NK-92 treated with Interleukin-12 subunit alpha and Interleukin-12 subunit beta, amount 100 ng/mL, for 24 hours (cell line): Measurements from ENCODE around the gene PRLR.

ENCODE experiments used
- DNase-seq: peaks from one replicate; lab custom pipeline; 2025; lab: John Stamatoyannopoulos, UW

Gene PRLR

DNA sequence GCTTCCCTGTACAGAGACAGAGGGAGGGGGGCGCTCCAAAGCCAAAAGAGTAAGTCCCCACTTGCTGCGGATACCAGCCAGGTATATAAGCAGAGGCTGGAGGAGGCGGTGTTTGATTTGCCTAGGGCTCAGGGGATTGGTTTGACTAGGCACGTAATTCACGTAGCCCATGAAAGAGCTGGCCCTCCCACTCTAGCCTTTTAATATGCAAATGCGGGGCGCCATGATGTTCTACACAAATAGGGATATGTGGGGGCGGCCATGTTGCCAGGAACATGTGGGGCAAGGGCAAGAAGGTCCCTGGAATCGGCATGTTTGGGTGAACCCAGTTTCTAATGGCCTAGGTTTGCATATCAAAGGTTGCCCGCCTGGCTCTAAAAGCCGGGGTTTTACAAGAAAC lies 3.3 kb upstream of the PRLR start:
- no peak for DNase-seq

DNA sequence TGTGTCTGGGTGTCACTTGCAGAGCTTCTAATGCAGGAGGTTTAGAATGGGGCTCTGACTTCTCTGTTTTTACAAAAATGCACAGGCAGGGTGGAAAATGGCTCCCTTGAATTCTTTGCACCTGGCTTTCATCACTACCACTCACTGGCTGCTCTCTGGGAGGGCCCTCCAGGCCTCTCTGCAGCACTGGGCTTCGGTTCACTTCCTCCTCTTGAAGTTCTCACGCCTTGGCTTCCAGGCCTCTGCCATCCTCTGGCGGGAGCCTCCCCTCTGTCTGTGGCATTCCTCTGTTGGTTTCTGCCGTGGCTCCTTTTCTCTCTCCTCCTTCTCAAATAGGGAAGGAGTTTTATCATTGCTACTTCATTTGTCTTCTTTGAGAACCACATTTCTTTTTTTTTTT lies 2.8 kb upstream of the PRLR start:
- no peak for DNase-seq

GRCh38 chr5:35232124-35232523 lies 1.8 kb upstream of the PRLR start:
- no peak for DNase-seq

DNA sequence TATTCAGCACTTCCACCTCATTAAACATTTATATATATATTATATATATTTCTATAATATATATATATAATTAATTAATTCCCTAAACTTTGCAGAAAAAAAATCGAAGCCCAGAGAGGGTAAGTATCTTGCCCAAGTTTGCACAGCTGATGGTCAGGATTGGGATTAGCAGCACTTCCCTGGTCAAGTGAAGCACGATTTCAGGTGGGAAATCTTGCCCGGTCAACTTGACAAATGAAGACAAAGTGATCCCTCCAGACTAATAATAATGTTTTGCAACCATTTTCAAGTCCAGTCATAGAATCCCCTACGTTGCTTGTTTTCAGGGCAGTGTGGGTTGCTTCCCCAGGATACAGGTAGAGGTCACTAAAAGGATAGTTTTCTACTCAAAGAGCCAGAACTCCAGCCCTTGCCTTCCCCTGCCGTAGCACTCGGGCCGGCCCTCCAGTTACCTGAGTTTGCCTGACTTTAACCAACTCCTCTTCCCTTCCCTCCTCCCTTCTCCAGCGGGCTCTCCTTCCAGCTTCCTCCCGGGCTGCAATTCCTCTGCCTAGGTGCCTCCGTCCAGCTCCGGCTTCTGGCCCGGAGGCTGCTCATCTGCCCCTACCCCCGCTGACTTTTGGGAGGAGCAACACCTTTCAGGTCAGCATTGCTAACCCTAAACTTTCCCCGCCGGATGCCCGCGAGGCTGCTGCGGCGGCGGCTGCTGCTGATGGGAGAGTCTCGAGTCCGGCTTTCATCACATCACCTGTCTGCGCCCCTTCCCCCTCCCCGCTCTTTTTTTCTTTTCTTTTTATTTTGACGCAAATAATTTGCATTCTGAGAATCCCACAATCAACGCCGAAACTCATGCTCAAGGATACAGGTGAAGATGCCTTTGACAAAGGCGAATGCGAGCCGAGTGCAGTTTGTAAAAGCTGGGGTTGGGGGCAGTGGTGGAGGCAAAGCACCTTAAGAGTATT lies 930 bp downstream of the PRLR start:
- DNase-seq, result no peak

DNA sequence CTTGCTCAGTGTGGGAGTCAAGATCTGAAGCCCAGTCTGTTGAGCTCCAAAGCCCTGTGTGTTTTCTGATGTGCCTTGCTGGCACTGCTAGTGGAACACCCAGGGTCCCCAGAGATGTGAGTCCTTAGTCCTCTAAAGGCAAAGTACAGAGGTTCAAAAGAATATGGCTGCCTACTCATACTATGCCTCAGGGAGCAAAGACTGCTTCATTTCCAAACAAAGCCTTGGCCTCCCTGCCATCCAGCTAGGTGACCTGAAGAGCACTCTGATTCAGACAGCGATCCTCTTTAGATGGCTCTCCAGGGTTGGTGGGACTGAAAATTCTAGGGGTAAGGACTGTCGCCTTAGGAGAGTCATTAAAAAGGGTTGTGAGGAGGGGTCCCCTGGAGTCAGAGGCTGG lies 2.0 kb downstream of the PRLR start:
- no peak for DNase-seq

- no peak for DNase-seq
These were observed 2.6 kb downstream of the PRLR start for GRCh38 chr5:35227720-35228119.

DNA sequence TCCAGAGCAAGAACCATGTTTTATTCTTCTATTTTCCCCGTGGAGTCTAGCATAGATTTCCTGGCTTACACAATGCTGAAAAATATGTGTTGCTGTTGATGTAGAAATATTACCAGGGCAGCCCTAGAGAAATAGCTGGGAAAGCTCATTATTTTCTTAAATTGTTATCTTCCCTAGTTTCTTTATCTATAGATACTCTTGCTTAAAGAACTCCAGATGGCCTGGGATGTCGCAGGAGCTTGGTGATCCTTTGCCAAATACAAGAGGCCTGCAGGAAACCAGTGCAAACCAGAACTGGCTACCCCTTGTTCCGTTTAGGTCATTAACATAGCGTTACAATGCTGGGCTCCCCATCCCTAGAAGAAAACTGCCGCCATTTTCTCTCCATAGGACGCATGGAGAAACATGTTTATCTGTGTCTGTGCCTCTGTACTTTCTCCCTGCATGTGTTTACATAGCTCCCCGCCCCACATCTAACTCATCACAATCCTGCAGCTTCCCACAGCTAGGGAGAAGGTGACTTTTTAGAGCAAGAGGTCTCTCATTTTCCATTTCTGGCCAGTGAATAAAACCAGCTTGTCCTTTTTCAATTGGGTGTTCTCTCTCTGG lies 6.4 kb downstream of the PRLR start:
- no peak for DNase-seq

DNA sequence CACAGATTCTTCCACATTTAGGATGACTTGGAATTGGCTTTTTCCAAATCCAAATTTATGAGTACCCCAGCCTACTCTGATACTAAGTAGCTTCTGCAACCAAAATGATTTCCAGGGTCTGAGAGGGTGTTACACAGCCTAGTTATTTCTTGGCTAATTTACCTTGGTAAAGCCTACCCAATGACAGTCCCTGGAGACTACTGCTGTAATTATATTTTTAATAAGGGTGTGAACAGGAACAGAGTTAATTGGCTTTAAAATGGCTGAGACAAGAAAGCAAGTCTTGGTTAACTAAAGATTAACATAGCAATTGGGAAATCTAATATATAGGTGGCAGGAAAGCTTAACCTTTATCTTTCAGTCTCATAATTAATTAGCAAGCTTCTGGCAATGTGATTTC lies 9.3 kb downstream of the PRLR start:
- DNase-seq, result no peak

- DNase-seq, result no peak
These were observed 11.3 kb downstream of the PRLR start for GRCh38 chr5:35218981-35219380.

GRCh38 chr5:35214051-35214450 lies 16.2 kb downstream of the PRLR start:
- no peak for DNase-seq

GRCh38 chr5:35213608-35214007 lies 16.7 kb downstream of the PRLR start:
- DNase-seq, result no peak

DNA sequence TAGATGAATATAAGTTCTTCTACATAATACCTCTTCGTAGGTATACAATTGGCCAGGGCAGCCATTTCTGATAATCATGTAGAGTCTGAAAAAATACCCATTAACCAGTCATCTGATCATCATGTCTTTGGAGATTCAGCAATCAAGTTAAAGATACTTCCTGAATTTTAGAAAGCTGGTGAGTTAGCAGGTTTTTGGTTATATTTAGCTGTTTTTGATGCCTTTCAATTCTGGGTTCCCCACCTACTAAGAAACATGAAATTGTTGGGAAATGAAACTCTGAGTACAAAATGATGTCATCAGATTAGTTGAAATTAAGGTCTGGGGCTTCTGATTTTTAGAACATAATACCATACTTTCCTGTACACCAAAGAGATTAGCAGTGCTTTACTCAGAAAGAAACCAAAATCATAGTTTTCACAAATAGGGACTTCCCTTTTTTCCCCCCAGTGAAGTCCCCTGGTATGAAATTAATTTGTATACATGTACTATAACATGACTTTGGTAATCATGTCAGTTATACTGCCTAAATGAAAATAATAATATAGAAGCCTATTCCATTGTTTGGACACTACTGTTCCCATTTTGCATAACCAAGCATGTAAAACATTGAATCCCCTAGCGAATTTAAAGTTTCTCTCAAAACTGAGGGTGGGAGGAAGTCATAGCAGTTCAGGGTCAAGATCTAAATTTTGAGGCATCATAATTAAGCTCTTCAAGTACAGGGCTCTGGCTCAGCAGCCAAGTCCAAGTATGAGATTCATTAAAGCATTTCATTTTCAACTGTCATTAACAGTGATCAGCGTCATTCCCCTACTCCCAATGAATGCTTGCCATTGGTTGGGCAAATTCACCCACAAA lies 17.9 kb downstream of the PRLR start:
- no peak for DNase-seq

DNA sequence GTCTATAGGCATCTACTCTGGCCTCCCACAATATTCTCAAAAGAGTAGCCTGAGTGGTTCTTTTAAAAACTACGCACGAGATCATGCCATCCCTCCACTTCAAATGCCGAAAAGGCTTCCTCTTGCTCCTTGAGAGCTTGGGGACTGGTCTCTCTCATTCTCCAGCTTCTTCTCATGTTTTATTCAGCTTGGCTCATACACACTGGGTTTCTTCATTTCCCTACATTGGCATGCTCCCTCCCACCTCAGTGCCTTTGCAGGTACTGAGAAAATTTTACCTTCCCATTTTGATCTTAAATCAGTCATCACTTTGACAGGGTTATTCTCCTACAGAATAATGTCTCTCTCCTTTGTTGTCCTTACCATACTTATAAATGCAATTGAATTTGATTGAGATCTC lies 20.4 kb downstream of the PRLR start:
- DNase-seq, result no peak

DNA sequence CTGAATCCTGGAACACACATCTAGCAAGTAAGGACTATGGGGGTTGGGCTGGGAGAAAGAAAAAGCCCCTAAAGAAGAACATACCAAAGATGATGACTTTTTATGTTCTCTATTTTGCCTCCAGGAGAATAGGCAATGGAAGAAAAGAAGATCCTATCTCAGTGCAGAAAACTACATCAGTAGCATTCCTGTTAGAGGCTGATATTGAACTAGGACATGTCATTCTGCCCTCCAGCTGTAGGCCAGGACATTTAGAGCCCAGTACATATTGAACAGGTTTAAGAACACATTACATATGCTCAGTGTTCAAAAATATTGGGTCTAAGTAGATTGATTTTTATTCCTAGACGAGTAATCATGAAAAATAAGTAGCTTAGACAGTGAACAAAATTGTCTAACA lies 24.7 kb downstream of the PRLR start:
- DNase-seq, result no peak

GRCh38 chr5:35205186-35205585 lies 25.1 kb downstream of the PRLR start:
- no peak for DNase-seq

DNA sequence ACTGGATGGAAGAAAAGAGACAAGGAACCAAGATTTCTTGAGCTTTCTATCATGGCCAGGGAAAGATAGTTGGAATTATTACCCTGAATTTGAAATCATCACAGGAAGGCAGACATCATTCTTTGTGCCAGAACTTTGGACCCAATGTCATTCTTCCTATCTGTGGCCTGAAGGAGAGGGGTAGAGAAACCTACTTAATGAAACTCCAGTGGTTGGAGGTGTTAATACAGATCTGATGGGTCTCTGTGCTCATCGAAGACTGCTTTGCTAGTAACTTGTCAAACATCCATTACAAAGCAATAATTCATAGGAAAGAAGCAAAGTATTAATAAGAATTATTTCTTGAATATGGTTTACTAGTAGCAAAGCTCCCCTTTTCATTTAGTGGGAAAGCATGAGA lies 26.9 kb downstream of the PRLR start:
- no peak for DNase-seq

DNA sequence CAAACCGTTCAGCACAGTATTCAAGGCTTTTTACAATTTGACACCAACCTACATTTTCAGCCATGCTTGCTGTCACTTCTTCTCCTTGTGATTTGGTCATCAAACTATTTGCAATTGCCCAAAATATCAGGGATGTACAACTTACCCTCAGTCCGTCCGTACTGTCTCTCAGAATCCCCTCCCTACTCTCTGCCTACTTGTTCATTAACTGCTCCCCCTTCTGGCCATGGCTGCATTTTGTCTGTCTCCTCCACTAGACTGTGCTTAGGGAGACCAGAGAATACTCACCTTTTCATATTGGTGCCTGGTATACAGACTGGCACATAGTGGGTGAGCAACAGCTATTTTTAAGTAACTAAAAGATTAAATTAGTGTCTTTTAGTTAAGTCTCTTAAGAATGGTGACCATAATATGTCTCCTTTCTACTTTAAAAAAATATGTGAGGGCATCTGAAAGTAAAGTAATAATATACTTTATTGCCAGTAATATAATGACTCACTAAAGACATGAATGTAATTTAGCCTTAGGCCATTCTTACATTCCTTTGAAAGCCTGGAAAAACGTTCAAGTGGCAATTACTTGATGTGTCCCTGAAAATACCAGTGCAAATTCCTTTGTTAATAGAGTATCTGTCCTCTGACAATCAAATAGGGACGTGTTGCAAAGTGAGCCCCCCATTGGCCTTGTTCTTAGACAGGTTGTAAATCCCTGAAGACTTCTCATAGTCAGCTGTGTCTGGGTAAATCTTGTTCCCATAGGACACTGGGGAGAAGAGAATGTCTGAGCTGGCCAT lies 27.8 kb downstream of the PRLR start:
- DNase-seq, result peak; percentile 10

DNA sequence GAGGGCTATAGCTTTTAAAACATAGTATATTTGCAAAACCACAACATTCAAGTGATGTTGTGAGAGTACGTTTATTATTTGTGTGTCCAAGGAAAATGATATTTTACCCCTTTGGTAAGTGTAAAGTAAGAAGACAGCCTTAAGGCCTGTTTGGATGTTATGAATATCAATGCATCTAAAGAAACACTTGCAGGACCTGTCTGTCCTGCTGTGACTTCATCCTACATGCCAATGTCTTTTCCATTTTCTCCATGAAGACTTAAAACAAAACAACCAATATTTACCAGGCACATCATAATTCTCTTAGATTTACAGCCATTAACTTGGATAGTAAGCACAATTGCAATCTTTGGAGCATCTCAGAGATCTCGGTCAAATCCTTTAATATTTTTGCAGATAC lies 29.0 kb downstream of the PRLR start:
- no peak for DNase-seq

- DNase-seq, result no peak
These were observed 30.4 kb downstream of the PRLR start for GRCh38 chr5:35199886-35200285.

GRCh38 chr5:35198686-35199085 lies 31.6 kb downstream of the PRLR start:
- DNase-seq, result no peak

- no peak for DNase-seq
These were observed 32.2 kb downstream of the PRLR start for GRCh38 chr5:35198075-35198474.

DNA sequence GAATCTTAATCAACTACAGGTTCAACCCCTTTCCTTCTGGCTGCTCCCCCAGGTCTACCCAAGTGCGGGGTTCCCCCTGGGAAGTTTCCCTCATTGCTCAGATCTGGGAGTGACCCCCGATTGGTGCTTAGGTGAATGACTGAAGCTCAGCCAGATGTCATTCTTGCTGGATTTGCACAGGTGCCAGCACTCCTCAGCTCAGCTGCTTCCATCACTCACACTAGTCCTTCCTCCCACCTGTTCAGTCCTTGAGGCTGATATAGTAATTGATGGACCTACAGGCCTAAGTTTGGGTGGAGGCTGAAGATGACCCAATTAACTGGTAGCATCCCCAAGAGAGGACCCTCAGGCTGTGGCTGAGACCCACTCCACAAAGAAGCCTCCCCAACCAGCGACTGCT lies 32.9 kb downstream of the PRLR start:
- no peak for DNase-seq
